Measurements from ENCODE around the gene ZNF512B. TPM values are rescaled to one million over a fixed set of nuclear protein-coding genes. Genes with fewer than 3 reads are reported as not detected.
A peak's percentile ranks its signal among the peaks of the same experiment; 100 is the strongest.

Gene ZNF512B
- total and polyA plus RNA-seq, 9 donors, result 2.5 to 24.7 (median 20.2) TPM

- no peak overlapping the region for H3K4me3 ChIP-seq
- no peaks in the 10 kb centered on the region for H3K9me3 ChIP-seq
- intact Hi-C loops (cut with DNase I), result loop anchor here in 3 of 4 donors (5.0 to 10.0 kb wide), 3 partner anchors 64 to 434 kb away; partner anchors contain the start of gene PTK6 (in 1 of the 3)
- no peak for DNase-seq
- H3K36me3 ChIP-seq, result no peaks in the 10 kb centered on the region
- H3K27me3 ChIP-seq, result no peaks in the 10 kb centered on the region
- no peak overlapping the region for H3K27ac ChIP-seq
- TF ChIP-seq EP300 (IDR thresholded peaks at IDR 0.05), result no peak
- no peak for TF ChIP-seq CTCF (IDR thresholded peaks at IDR 0.05)
- TF ChIP-seq POLR2A (IDR thresholded peaks at IDR 0.05), result no peak
- peaks cover 11% of the 10 kb centered on the region for H3K4me1 ChIP-seq (ENCODE audit: insufficient read depth)
- WGBS, 3 donors, result 82 to 85% (median 83%) methylated on average over 5 of the region's 5 CpGs
These were observed 1.1 kb upstream of the ZNF512B start for GRCh38 chr20:63970714-63971431.

- Histone ChIP-seq H3K36me3 (no peaks in the 10 kb centered on the region), H3K27ac (peak overlapping the region; percentile 65 to 67), H3K27me3 (no peaks in the 10 kb centered on the region), H3K9me3 (no peaks in the 10 kb centered on the region), H3K4me3 (peak overlapping the region; percentile 57), H3K4me1 (ENCODE audit: insufficient read depth) (peaks cover 11% of the 10 kb centered on the region)
- 0 to 2% (median 1%) methylated on average over 32 to 70 of the region's 70 CpGs for WGBS, 3 donors
- no peak for TF ChIP-seq CTCF (IDR thresholded peaks at IDR 0.05)
- no peak for TF ChIP-seq POLR2A (IDR thresholded peaks at IDR 0.05)
- no peak for TF ChIP-seq EP300 (IDR thresholded peaks at IDR 0.05)
- intact Hi-C loops (cut with DNase I), result no loop called here
- peak; percentile 41 to 73 (median 64) for DNase-seq
These were observed 586 bp downstream of the ZNF512B start for GRCh38 chr20:63968928-63969760.

DNA sequence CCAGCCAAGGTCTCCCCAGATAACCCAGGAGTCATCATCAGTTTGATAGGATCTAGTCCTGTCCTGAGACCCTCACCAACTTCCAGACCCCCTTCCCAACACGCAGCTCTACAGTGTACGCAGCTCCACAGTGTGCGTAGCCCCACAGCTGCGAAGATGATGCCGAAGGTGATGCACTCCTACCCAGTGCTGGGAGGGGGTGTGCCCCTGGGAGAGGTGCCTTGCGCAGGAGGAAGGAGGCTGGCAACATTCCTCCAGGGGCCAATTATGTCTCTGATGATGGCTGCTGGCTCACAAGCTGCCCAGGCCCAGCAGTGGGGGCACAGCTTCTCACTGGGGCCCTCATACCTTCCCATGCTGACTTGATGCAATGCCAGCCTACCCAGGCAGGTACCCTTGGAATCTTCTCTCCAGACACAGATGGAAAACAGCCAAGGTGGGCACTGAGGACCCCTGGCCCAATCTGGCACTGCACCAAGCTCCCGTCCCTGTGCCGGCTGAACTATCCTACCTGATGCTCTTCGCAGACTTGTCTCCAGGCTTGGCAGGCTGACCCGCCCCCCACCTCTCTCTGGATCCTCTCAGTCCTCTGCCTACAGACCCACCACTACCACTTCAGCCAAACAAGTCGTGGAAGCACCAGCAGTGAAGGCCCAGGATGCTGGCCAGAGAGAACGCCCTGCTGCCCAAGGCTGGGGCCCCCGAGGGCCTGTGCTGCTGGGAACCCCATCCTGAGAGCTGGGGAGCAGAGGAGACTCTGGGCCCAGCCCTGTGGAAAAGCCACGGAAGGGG, 1.4 kb downstream of the ZNF512B start:
- peak; percentile 28 to 56 (median 47) for DNase-seq
- no peak for TF ChIP-seq POLR2A (IDR thresholded peaks at IDR 0.05)
- no peak for TF ChIP-seq CTCF (IDR thresholded peaks at IDR 0.05)
- no peak for TF ChIP-seq EP300 (IDR thresholded peaks at IDR 0.05)
- no peaks in the 10 kb centered on the region for H3K9me3 ChIP-seq
- intact Hi-C loops (cut with DNase I), result no loop called here
- WGBS, 3 donors, result 62 to 79% (median 67%) methylated on average over 14 of the region's 14 CpGs
- H3K36me3 ChIP-seq, result no peaks in the 10 kb centered on the region
- peak overlapping the region; percentile 57 for H3K4me3 ChIP-seq
- H3K27ac ChIP-seq, result peak overlapping the region; percentile 65 to 67
- peaks cover 11% of the 10 kb centered on the region for H3K4me1 ChIP-seq (ENCODE audit: insufficient read depth)
- H3K27me3 ChIP-seq, result no peaks in the 10 kb centered on the region

All from ovary (tissue), 9 donors.